Testis (tissue), 5 donors: ENCODE results near the gene LIPT1. TPM values are rescaled to one million over a fixed set of nuclear protein-coding genes. Genes with fewer than 3 reads are reported as not detected.
A peak's percentile ranks its signal among the peaks of the same experiment; 100 is the strongest.

Experiments
- DNase-seq: peaks from one replicate; pipeline ENCODE4 v3.0.0-alpha.2; 2019
- H3K27ac ChIP-seq, 2 donors: fragments of 200-600 bp; sonication (generic); one replicate each; pipeline ENCODE4 v1.5.1; 2019
- H3K27me3 ChIP-seq: fragments of 200-600 bp; sonication (generic); one replicate; pipeline ENCODE4 v1.5.1; 2019
- H3K36me3 ChIP-seq: fragments of 200-600 bp; sonication (generic); one replicate; pipeline ENCODE4 v1.5.1; 2017; ENCODE audit warnings: low read depth; ENCODE audit errors: missing control alignments
- H3K4me1 ChIP-seq: fragments of 200-600 bp; sonication (generic); one replicate; pipeline ENCODE4 v1.5.1; 2019
- H3K4me3 ChIP-seq, 2 donors: fragments of 200-600 bp; sonication (generic); one replicate each; pipeline ENCODE4 v1.5.1; 2017 to 2019
- H3K9me3 ChIP-seq: fragments of 200-600 bp; sonication (generic); one replicate; pipeline ENCODE4 v1.5.1; 2017
- CTCF ChIP-seq, 3 experiments: fragments of 450-650 bp in 2 of 3; fragments of 200-600 bp in 1 of 3; sonication (generic) in 1 of 3; IDR thresholded peaks; one replicate each; pipeline ENCODE4 v1.5.1; 2016 to 2019; ENCODE audit warnings: antibody characterized with exemption in 3 of 3, mild to moderate bottlenecking in 2 of 3, moderate library complexity in 1 of 3
- POLR2A ChIP-seq: fragments of 450-650 bp; IDR thresholded peaks from one replicate; pipeline ENCODE4 v1.6.1; 2017; ENCODE audit warnings: antibody characterized with exemption, mild to moderate bottlenecking, moderate library complexity
- WGBS, 2 donors: methylation state at CpG; one replicate each; pipeline ENCODE4 v1.1.5; 2018; 5-methylcytosine and 5-hydroxymethylcytosine counted together
- intact Hi-C: fragments of 100-400 bp; cut with DNase I; formaldehyde crosslinking; loops from one replicate; pipeline ENCODE4 v1.15.1; 2023; ENCODE audit warnings: low total_unique reads
- long read RNA-seq, 2 donors: transcript quantifications; one replicate each; lab custom pipeline, GENCODE V29; 2026
- polyA plus RNA-seq: library from polyadenylated mRNA; stranded (reverse); fragments of 350-450 nt; fragmentation: Illumina TruSeq; extraction: RNeasy Lipid Tissue Mini Kit (QIAGEN cat#74804); gene quantifications from one replicate; pipeline ENCODE4 v1.2.3, GENCODE V29; 2014; ENCODE audit warnings: low read depth, low replicate concordance; ENCODE audit not compliant: insufficient read depth
- total RNA-seq, 2 donors: library from RNA; depleted of rRNA; stranded (reverse); fragments of >200 nt; gene quantifications; one replicate each; pipeline ENCODE4 v1.2.3, GENCODE V29; 2016

The LIPT1 gene
- total RNA-seq = 10 to 100 TPM; 12.8 to 14.1 TPM
- polyA plus RNA-seq = 23.2 TPM
- long read RNA-seq, donor 1, partial matches to known transcripts = 0 of 2 reads
- long read RNA-seq, donor 1, other reads (novel, unspliced or antisense) = 0 of 2 reads
- long read RNA-seq, donor 2, partial matches to known transcripts = 0 of 3 reads
- long read RNA-seq, donor 2, other reads (novel, unspliced or antisense) = 0 of 3 reads

- DNase-seq = peak; percentile 96
- Histone ChIP-seq H3K4me1 (peaks cover 13% of the 10 kb centered on the region), H3K27me3 (no peaks in the 10 kb centered on the region), H3K4me3 (peak within 1 kb of the TSS; percentile 69 to 84), H3K27ac (peak within 1 kb of the TSS; percentile 89 to 94), H3K9me3 (no peaks in the 10 kb centered on the region), H3K36me3 (no peaks in the 10 kb centered on the region)
- WGBS, 2 donors = 1 to 2% methylated on average over 30 to 54 of the region's 70 CpGs
- TF ChIP-seq POLR2A = peak; percentile 75
- TF ChIP-seq CTCF (IDR thresholded peaks at IDR 0.05) = peak in 1 of 3 experiments; percentile 18
- intact Hi-C loops = no loop called here
Measured at GRCh38 chr2:99154643-99155536, at the start of gene LIPT1, which contains the start of gene TSGA10. Gene LIPT1, plus strand, starts transcription at chr2:99154967. Its CDS starts 6,991 bp downstream, at chr2:99161958. Gene TSGA10, minus strand, starts transcription at chr2:99154942. Its CDS starts 45,503 bp downstream, at chr2:99109439.

GRCh38 chr2:99106913-99107312, 47.9 kb upstream of the LIPT1 start:
- WGBS, 2 donors = 68 to 79% methylated on average over 2 of the region's 2 CpGs
- H3K4me1 ChIP-seq = no peaks in the 10 kb centered on the region
- H3K36me3 ChIP-seq = no peaks in the 10 kb centered on the region
- TF ChIP-seq POLR2A = no peak
- no peak for TF ChIP-seq CTCF (IDR thresholded peaks at IDR 0.05)
- intact Hi-C loops = no loop called here
- no peaks in the 10 kb centered on the region for H3K9me3 ChIP-seq
- no peaks in the 10 kb centered on the region for H3K27me3 ChIP-seq
- no peak overlapping the region for H3K4me3 ChIP-seq
- DNase-seq = no peak
- H3K27ac ChIP-seq = no peak overlapping the region

GRCh38 chr2:99111236-99111635, 43.5 kb upstream of the LIPT1 start:
- intact Hi-C loops = no loop called here
- H3K9me3 ChIP-seq = no peaks in the 10 kb centered on the region
- no peaks in the 10 kb centered on the region for H3K36me3 ChIP-seq
- DNase-seq = no peak
- H3K27ac ChIP-seq = no peak overlapping the region
- H3K4me3 ChIP-seq = no peak overlapping the region
- no peaks in the 10 kb centered on the region for H3K4me1 ChIP-seq
- TF ChIP-seq POLR2A = no peak
- no peak for TF ChIP-seq CTCF (IDR thresholded peaks at IDR 0.05)
- 78 to 82% methylated on average over 2 of the region's 2 CpGs for WGBS, 2 donors
- H3K27me3 ChIP-seq = no peaks in the 10 kb centered on the region

- no peaks in the 10 kb centered on the region for H3K4me1 ChIP-seq
- no peak overlapping the region for H3K27ac ChIP-seq
- TF ChIP-seq POLR2A = no peak
- TF ChIP-seq CTCF (IDR thresholded peaks at IDR 0.05) = no peak
- no peaks in the 10 kb centered on the region for H3K36me3 ChIP-seq
- H3K9me3 ChIP-seq = no peaks in the 10 kb centered on the region
- no peak for DNase-seq
- 98 to 100% methylated on average over 1 of the region's 1 CpG for WGBS, 2 donors
- H3K27me3 ChIP-seq = no peaks in the 10 kb centered on the region
- intact Hi-C loops = no loop called here
- H3K4me3 ChIP-seq = no peak overlapping the region
Measured at GRCh38 chr2:99111945-99112344, 42.8 kb upstream of the LIPT1 start.
